ENCODE data around the gene CAV2.
A peak's percentile ranks its signal among the peaks of the same experiment; 100 is the strongest.

Gene CAV2

DNA sequence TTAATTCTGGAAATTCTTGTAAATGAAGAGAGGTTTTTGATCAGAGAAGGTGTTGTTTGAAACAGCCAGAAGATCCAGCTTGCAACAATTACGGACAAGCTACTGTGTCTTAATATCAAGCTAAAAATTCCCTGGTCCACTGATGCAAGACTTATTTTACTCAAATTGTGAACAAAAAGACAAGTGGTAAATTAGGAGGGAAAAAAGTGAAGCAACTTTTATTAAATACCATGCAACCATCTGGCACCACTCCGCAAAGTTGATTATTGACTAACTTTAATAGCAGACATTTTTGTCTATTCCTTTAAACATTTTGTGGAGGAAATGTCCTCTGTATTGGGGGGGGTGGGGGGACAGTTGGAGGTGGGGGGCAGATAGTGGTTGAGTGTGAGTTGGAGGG, 5.1 kb upstream of the CAV2 start:
- DNase-seq, result no peak

DNA sequence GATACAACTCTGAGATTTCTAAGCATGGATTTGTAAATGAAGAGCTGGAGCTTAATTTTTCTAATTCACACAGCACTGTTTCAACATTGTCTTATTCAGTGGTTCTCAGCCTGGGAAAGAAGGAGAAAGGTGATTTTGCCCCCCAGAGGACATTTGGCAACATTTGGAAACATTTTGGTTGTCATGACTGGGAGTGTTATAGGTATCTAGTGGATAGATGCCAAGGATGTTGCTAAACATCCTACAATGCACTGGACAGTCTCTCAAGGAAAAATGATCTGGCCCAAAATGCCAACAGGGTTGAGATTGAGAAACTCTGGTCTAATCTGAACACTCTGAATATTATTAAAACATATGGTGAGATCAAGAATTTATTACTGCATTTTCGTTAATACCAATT, 3.8 kb upstream of the CAV2 start:
- DNase-seq, result no peak

DNA sequence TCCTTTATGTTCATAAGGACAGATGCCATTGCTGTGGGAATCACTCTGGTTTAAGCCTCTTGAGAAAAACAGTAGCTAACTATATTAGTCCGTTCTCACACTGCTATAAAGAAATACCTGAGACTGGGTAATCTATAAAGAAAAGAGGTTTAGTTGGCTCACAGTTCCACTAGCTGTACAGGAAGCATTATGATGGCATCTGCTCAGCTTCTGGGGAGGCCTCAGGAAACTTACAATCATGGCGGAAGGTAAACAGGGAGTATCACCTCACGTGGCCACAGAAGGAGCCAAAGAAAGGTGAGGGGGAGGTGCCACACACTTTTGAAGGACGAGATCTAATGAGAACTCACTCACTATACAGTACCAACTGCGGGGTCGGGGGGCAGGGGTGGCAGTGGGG, 2.9 kb upstream of the CAV2 start:
- no peak for DNase-seq

DNA sequence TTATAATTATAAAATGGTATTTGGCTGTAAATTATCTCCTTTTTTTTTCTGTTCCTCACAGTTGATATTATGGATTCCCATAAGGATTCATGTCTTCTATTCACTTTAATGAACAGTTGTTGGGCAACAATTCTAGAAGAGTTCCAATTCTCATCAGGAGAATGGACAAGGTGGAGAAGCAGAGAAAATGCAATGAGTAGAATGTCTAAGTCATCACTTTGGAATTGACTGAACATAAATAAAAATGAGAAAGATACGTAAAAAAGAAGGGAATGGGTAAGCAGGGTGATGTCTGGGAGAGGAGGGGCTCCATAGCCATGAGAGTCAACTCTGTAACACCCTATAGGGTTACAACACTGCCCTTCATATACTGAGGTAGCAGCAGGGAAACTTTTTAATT, 1.8 kb upstream of the CAV2 start:
- DNase-seq, result no peak

DNA sequence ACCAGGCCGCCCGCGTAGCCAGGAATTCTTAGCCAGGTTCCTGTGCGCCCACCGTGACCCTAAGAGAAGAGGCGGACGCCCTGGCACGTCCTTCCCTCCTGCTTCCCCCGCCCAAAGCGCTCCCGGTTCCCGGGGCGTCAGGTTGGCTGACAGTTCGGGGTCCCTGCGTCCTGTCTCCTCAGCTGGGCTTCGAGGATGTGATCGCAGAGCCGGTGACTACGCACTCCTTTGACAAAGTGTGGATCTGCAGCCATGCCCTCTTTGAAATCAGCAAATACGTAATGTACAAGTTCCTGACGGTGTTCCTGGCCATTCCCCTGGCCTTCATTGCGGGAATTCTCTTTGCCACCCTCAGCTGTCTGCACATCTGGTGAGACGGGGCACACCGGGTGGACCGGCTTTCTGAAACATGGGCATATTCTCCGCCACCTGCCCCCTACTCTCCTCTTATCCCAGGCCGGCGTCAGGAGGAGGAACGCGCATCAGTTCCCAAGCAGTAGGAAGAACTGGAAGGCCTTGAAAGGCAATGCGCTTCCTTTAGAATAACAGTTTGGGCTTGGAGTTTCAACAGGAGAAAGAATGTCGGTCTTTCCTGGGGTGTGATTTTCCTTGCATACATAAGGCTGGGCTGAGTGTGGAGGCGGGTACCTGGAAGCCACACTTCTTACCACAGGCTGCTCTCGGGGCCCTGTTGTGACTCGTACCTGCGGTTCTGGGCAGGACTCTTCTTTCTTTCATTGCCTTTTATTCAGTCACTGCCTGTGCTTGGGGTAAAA, 728 bp downstream of the CAV2 start:
- peak in 3 of 56 donors; percentile 2 to 10 (median 8) for DNase-seq

DNA sequence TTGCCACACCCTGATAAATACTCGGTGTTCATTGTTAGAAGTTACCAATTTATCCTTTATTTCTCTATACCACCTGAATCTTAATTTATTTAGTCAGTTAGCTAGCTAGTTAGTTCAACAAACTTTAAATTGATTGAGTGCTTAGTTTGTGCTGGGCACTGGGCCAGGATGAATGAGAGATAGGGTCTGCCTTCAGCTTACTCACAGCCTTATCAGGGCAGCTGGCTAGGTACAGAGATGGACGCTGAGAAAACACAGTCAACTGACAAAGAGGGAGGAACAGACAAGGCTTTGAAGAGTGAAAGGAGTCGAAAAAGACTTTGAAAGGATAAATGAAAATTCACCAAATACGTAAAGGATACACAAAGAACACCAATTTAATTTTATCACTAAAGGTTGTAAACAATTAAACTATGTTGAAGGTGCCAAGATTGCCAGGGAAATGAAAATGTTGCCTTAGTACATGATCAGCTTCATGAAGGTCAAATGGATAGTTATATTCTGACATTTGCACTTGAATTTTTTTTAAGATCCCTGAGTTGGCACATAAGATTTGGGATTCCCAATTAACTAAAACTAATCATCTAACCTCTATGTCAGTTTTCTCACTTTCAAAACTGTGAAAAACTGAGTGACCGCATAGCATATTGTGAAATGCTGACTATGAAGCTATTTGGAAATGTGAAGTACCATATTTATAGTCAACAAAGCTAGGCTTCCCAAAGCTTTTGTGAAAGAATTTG, 2.1 kb downstream of the CAV2 start:
- DNase-seq, result no peak

DNA sequence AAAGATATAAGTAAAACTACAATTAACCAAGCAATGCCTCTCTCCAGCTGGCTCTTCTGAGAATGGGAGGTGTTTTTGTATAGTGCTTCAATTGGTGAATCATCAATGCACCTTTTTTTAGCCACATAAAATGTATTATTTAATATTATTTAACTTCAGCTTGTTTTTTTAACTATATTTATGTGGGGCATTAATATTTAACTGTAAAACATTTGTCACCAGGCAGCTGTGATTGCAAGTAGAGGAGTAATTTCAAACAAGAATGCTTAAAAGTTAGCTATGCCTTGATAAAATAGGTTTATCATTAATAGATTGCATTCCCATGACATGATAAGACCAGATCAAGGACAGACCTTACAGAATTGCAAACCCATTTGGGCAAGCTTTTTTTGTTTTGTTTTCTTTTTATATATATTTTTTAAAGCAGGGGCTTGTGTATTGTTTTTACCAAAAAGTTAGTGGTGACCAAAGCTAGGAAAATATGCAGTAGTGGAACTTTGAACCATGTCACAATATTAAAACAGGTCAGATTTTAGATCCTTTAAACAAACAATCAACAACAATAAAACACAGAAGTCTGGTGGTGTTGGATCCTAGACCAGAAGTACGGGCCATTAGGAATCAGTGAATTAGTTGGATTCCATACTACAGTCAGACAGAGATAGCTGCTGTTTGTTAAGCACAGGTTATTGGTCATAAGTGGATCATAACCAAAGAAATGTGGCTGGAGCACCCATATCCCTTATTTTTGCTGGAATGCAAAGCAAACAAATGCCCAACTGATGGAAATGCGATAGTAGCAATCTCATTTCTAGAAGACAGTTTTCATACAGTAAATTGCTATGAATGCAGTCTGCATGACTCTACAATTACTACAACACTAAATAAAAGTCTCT, 2.9 kb downstream of the CAV2 start:
- DNase-seq, result no peak

DNA sequence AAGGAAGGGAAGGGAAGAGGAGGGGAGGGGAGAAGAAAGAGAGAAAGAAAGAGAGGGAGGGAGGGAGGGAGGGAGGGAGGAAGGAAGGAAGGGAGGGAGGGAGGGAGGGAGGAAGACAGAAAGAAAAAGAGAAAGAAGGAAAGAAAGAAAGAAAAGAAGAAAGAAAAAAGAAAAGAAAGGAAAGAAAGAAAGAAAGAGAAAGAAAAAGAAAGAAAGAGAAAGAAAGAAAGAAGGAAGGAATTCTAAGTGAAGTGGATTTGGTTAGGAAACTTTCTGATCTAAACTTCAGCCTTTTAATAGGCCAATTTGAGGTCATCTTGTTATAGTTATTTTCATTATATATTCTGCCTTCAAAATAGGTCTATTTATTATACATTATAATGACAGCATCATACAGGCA, 4.3 kb downstream of the CAV2 start:
- no peak for DNase-seq

DNA sequence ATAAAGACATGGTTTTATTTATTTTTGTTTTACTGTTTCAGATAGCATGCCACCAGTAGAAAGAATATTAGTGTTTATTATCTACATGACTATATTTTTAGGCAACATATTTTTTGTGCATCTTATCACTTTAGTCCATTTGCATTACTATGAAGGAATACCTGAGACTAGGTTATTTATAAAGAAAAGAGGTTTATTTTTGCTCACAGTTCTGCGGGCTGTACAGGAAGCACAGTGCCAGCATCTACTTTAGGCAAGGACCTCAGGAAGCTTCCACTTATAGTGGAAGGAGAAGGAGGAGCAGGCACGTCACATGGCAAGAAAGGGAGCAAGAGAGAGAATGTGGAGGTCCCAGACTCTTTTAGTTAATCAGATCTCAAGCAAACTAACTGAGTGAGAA, 5.7 kb downstream of the CAV2 start:
- DNase-seq, result no peak

DNA sequence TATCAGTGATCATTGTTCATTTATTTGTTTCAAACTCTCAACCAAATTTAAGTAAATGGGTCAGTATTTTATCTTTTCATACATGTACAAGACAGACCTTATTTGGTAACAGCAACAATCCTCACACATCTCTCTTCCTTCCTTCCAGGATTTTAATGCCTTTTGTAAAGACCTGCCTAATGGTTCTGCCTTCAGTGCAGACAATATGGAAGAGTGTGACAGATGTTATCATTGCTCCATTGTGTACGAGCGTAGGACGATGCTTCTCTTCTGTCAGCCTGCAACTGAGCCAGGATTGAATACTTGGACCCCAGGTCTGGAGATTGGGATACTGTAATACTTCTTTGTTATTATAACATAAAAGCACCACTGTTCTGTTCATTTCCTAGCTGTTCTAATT, 6.3 kb downstream of the CAV2 start:
- DNase-seq, result no peak

DNA sequence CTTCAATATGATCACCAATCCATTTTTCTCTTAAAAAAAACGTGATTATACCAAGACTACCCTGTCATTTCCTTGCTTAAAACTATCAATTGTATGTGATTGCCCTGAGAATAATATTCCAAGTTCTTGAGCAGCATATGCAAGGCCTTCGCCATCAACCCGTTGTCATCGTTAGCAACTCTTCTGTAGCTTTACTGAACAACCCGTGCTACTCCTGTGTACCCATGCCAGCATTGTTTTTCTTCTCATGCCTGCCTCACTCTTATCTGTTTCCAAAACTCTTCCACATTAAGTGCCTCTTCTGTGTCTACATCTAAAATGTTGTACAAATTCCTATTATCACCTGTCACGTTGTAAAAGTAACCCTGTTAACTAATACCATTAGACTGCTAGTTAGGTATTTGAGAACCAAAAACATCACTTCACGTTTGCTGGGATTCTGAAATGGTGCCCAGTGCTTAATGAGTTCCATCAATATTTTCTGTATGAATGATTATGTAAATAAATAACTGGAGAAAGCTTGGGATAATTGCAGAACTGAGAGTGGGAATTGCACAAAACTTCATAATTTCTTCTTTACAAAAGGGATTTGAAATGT, 10.5 kb downstream of the CAV2 start:
- no peak for DNase-seq

DNA sequence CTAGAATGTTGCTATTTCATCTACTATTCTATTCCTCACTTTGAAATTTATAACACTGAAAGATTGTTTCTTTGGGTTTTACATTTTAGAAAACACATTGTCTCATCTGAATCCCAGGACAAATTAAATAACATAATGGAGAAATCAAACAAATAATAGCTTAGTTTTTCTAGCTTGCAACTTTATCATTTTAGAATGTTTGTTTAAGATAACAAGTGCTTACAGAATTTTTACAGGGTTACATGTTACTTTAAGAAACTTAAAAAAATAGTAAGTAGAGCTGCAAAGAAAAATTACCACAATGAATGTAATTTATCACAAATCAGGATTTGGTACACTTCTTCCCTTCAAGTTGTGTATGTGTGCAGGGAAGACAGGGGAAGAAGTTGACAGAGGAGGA, 11.3 kb downstream of the CAV2 start:
- no peak for DNase-seq

DNA sequence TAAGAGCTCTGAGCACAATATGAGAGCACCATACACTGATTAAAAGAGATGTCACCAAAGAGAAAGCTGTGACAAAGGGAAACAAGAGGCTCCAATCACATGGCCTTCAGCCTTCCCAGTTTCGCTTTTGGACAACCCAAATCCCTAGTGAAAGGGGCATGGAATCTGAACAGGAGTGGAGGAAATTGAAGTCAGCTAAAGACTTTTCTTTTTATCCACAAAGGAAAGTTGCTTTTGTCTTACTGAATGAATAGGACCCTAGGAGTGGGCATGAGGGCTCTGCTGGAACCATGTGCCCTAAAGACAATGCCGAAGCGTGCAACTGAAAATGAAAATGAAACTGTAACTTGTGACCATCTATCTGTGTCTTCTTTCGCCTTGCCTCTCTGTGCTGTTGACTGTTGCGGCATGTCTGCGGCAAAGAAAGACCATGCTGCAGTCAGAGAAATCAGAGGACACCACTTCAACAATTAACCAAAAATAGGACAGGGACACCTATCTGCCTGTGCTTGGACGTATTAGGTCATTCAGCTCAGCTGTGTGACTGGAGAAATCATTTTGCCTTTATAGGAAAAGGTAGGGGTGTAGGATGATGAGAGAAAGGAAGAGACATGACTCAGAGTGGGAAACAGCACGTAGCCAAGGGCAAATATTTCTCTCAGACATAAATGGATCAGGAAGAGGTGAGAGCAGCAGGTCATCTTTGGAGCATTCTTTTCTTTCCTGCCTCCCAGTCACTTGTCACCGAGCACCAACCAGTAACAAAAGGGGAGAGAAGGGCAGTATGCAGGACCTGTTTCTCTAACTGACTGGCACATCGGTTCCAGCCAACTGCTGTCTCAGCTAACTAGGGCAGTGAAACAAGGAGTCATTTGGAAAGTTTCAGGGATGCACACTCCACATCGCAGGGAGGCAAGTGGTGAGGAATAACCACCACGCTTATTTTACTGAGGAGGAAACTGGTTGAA, 12.3 kb downstream of the CAV2 start:
- DNase-seq, result peak in 4 of 56 donors; percentile 0 to 16 (median 14)

DNA sequence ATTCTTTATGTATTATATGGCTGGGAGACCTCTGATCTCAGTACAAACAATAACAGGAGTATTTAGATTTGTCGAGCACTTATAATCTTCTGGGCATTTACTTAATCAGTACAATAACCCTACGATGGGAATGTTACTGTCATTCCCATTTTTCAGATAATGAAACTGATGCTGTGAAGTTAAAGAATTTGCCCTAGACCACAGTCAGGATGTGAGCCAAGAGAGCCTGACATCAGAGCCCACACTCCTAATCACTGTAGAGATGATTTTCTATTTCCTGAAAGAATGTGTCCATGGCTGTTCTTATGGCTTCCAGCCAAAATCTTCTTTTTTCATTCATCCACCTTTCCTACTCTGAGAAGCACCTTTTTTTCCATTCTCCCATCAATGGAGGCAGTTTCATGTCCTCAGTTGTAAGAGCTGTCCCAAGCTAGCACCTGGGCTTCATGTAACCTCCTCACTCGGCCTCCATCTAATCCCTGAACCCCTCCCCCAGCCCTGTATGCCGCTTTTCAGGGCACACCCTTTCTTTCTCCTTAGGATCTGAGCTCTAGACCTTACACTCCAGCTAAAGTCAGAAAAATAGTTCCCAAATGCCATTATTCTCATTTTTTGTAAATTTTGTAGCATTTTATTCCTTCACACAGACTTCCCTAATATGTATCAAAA, 13.1 kb downstream of the CAV2 start:
- no peak for DNase-seq

DNA sequence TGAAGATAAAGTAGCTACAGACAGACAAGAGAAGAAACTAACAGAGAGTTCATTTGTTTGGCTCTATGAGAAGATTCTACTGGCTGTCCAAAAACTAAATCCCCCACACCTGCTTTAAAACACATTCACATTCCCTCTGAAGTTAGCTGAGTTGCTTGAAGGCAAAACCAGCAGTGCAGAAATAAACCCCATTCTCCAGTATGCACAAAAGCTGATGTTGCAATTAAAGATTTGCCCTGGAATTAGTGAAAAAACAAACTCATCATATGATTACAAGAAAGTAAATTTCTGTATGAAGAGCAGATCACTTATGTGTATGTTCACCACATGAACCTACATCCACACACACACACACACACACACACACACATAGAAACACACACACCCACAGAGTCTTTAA, 16.0 kb downstream of the CAV2 start:
- DNase-seq, result no peak

DNA sequence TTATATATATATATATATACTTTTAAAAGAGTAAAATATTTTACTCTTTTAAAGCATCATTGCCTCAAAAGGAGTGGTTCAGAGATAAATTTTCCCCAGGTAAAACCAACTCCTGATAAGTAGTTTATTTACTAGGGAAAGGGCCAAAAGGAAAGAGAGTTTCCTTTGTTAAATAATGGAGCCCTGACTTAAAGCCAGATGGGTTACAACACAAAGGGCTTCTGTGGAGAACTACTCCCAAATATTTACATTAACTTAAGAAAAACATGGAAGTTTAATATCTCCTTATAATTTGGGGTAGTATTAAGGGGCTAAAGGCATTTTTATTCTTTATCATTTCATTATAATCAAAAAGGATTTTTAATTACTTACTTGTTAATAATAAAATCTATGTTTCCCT, 16.8 kb downstream of the CAV2 start:
- no peak for DNase-seq

DNA sequence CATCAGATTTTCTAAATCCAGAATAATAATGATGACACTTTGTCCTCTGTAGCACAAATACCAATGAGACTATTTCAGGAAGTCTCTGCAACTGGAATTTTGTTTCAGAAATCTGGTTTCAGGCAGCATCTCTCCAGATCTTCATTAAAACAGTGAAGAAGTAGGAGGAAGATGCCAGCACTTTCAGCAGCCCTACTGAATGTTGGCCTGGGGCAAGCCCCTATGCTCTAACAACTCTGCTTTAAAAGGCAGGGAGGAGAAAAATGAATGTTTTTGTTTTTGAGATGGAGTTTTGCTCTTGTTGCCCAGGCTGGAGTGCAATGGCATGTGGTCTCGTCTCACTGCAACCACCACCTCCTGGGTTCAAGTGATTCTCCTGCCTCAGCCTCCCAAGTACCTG, 18.1 kb downstream of the CAV2 start:
- no peak for DNase-seq

DNA sequence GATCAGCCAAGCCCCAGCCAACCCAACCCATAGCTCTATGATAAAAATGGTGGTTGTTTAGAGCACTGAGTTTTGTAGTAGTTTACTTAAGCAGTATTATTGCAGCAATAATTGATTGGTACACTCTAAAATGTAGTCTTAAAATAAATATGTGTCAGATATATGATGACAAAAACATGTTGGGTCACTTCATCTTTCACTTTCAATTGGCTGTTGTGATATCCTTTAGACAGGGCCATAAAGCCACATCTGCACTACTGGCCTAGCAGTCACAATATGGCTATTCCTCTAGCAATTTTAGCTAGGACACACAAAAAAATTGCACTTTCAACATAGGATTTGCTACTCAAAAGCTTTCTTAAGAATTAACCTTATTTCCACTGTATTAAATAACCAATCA, 19.4 kb downstream of the CAV2 start:
- no peak for DNase-seq

DNA sequence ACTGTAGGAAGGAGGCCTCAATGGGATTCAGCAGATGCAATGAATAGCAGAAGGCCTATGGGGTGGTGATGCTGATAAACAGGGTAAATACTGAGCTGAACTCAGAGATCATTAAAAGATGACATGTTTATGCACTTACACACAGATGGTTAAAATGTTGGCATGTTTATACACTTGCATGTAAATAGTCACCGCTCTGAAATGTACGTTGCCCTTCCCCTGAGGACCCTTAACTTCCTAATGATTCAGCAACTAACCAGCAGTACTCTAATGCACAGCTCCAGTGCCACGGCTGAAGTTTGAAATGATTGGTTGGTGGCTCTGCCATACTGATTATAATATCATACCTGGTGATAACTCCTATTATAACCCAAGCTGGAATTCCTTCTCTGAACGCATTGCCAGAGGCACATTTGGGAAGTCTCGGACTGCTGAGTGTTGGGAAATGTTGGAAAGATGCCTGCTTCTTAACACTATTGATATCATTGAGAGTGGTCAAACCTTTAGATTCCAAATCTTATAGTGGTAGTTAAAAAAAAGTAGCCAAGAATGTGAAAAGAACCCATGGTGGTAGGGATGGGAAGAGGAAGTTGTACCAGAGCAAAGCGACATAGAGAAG, 21.6 kb downstream of the CAV2 start:
- no peak for DNase-seq
